Measurements from ENCODE around the gene RNF2. TPM values are rescaled to one million over a fixed set of nuclear protein-coding genes. Genes with fewer than 3 reads are reported as not detected.
"Not testable (repeated sequence)": the region's sequence is repeated elsewhere in the genome, so short reads cannot be mapped to it uniquely, and the experiment has no call there.

The RNF2 gene
- total RNA-seq, 1 donor from 2014 or later = 24.4 TPM

DNA sequence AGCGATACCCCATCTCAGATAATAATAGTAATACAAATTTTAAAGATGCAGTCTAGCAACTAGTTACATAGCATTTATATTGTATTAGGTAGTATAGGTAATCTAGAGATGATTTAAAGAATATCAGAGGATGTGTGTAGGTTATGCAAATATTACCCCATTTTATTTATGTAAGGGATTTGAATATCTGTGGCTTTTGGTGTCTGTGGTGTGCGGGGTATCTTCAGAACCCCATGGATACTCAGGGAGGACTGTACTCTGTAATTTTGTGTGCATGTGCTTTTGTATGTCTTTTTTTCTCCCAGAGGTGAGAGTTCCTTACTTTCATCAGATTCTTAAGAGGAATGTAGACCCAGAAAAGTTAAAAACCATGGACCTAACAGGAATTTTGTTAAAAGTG, 12.8 kb downstream of the RNF2 start:
- Mint-ChIP-seq H3K27me3 (ENCODE audit: insufficient read depth) (no peaks in the 10 kb centered on the region), H3K4me1 (ENCODE audit: low read depth) (peaks cover 5% of the 10 kb centered on the region), H3K27ac (no peak overlapping the region)

DNA sequence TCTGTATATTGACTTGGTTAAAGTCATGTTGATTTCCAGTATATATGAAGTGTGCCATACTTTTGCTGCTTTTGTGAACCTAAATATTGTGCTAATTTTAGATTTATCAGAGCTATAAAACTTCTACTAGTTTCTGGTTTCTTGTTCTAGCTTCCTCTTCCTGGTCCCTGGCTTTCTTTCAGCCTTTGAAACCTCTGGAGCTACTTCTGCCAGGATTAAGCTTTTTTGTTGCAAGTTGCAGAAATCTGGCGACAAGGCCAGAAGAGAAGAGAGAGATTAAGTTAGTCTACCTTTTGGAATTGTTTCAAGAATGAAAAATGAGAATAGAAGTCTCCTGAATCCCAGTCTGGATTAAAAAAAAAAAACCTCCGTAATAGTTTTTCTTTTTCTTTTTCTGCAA, 13.5 kb downstream of the RNF2 start:
- H3K4me1 Mint-ChIP-seq (ENCODE audit: low read depth) = peaks cover 5% of the 10 kb centered on the region
- DNase-seq (ENCODE audit: low spot score) = no peak
- peaks cover 5% of the 10 kb centered on the region for H3K36me3 Mint-ChIP-seq (ENCODE audit: low read depth)
- no peak overlapping the region for H3K27ac Mint-ChIP-seq
- no peaks in the 10 kb centered on the region for H3K27me3 Mint-ChIP-seq (ENCODE audit: insufficient read depth)
- H3K9me3 Mint-ChIP-seq = no peaks in the 10 kb centered on the region
- intact Hi-C loops (cut with micrococcal nuclease) = no loop called here
- H3K4me3 Mint-ChIP-seq = no peak overlapping the region

More for the DNA sequence above, 12.8 kb downstream of the RNF2 start:
- Mint-ChIP-seq H3K9me3 (no peaks in the 10 kb centered on the region), H3K4me3 (no peak overlapping the region), H3K36me3 (ENCODE audit: low read depth) (peaks cover 5% of the 10 kb centered on the region)
- DNase-seq (ENCODE audit: low spot score) = no peak
- intact Hi-C loops (cut with micrococcal nuclease) = no loop called here

DNA sequence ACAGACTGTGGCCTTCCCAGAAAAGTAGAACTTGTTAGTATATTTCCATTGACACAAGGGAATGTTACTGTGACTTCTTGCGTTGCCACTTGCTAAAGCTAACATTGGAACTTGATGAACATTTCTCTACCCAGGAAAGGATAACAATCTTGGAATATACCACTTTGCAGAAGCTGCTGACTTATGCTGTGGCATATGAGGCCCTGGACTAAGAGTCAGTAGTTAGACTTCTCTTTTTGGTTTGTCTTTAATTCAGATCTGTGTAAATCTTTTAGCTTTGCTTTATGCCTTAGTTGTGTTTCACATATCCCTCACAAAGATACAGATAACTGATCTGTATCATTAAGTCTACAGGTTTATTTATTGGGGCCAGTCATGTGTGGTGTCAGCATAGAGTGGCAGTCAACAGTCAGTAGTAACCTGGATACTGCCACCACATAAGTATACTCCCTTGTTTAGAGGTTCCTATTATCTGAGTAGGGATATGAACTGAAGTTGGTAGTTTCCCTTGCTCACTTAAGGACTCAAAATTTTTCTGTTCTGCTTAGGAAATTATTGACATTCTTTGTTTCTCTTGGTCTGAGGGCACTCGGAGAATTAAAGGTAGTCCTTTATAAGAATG, 14.7 kb downstream of the RNF2 start:
- Mint-ChIP-seq H3K9me3 (peaks cover 5% of the 10 kb centered on the region), H3K36me3 (ENCODE audit: low read depth) (peaks cover 9% of the 10 kb centered on the region), H3K4me3 (no peak overlapping the region), H3K27me3 (ENCODE audit: insufficient read depth) (no peaks in the 10 kb centered on the region), H3K4me1 (ENCODE audit: low read depth) (peaks cover 5% of the 10 kb centered on the region), H3K27ac (no peak overlapping the region)
- intact Hi-C loops (cut with micrococcal nuclease) = no loop called here
- DNase-seq (ENCODE audit: low spot score) = no peak

DNA sequence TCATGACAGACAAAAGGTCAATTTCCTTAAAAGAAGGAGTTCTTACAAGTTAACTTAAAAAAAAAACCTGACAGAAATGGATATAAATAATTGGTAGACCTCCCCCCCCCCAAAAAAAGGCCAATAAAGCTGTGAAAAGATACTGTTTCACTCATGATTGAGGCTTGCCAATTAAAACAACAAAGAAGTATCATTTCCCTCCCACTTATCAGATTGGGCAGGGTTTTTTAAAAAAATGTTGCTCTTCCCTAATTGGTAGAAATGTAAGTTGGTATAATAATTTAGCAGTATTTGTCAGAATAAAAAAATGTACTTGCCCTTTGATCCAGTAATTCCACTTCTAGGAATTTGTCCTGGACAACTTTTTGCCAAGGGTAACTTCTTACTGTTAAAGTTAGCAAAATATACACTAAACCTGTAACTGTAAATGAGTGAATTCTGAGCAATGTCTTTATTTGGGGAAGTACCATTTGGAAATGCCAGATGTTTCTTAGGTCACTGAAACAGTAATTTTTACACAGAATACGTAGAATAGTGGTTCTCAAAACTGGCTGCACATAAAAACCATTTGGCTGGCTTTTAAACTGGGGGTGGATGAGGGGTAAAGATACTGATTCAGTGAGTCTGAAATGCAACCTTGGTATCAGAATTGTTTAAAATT, 17.5 kb downstream of the RNF2 start:
- H3K9me3 Mint-ChIP-seq = peaks cover 7% of the 10 kb centered on the region
- H3K4me1 Mint-ChIP-seq (ENCODE audit: low read depth) = peaks cover 5% of the 10 kb centered on the region
- DNase-seq (ENCODE audit: low spot score) = no peak
- H3K36me3 Mint-ChIP-seq (ENCODE audit: low read depth) = peaks cover 13% of the 10 kb centered on the region
- H3K27ac Mint-ChIP-seq = no peak overlapping the region
- intact Hi-C loops (cut with micrococcal nuclease) = no loop called here
- H3K27me3 Mint-ChIP-seq (ENCODE audit: insufficient read depth) = no peaks in the 10 kb centered on the region
- H3K4me3 Mint-ChIP-seq = no peak overlapping the region

DNA sequence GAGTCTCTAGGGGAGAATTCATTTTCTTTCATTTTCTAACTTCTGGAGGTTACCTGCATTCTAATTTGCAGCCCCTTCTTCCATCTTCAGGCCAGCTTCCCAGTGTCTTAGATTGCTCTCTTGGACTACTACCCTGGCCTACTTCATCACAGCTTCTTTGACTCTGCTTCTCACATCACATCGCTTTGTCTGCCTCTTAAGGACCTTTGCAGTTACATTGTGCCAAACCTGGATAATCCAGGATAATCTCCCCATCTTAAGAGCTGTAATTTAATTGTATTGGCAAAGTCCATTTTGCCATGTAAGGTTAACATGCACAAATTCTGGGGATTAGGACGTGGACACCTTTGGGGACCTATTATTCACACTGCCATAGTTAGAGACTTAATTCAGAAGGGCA, 18.4 kb downstream of the RNF2 start:
- Mint-ChIP-seq H3K36me3 (ENCODE audit: low read depth) (peaks cover 13% of the 10 kb centered on the region), H3K27me3 (ENCODE audit: insufficient read depth) (no peaks in the 10 kb centered on the region), H3K27ac (no peak overlapping the region), H3K4me1 (ENCODE audit: low read depth) (peaks cover 5% of the 10 kb centered on the region), H3K4me3 (no peak overlapping the region), H3K9me3 (peaks cover 7% of the 10 kb centered on the region)
- intact Hi-C loops (cut with micrococcal nuclease) = no loop called here
- DNase-seq (ENCODE audit: low spot score) = no peak

DNA sequence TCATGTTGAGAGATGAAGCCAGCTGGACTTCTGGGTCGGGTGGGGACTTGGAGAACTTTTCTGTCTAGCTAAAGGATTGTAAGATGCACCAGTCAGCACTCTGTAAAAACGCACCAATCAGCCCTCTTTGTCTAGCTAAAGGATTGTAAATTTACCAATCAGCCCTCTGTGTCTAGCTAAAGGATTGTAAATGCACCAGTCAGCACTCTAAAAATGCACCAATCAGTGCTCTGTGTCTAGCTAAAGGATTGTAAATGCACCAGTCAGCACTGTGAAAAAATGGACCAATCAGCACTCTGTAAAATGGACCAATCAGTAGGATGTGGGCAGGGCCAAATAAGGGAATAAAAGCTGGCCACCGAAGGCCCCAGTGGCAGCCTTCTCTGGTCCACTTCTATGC, 19.6 kb downstream of the RNF2 start:
- H3K9me3 Mint-ChIP-seq; intact Hi-C loops (cut with micrococcal nuclease); H3K27ac Mint-ChIP-seq; H3K4me1 Mint-ChIP-seq (ENCODE audit: low read depth); H3K27me3 Mint-ChIP-seq (ENCODE audit: insufficient read depth); DNase-seq (ENCODE audit: low spot score); H3K4me3 Mint-ChIP-seq: not testable (repeated sequence)
- H3K36me3 Mint-ChIP-seq (ENCODE audit: low read depth) = peaks cover 11% of the 10 kb centered on the region

DNA sequence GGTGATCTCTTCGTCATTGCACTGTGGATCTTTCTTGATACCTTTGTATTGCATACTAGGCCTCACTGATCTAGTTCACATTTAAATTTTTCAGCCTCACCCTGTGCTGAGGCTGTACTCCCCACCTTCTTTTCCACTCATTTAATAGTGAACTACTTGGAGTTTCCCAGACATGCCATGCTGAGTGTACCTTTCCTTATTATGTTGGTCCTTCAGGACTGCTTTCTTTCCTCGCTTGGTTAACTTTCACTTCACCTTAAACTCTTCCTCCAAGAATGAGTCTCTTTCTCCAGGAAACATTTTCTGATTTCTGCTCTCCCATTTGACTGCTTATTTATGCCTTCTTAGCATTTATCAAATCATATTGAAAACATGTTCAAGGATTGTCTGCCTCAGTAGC, 20.8 kb downstream of the RNF2 start:
- Mint-ChIP-seq H3K4me1 (ENCODE audit: low read depth) (peaks cover 5% of the 10 kb centered on the region), H3K9me3 (peaks cover 7% of the 10 kb centered on the region), H3K4me3 (no peak overlapping the region), H3K27me3 (ENCODE audit: insufficient read depth) (no peaks in the 10 kb centered on the region), H3K36me3 (ENCODE audit: low read depth) (peaks cover 11% of the 10 kb centered on the region), H3K27ac (no peak overlapping the region)
- DNase-seq (ENCODE audit: low spot score) = no peak
- intact Hi-C loops (cut with micrococcal nuclease) = no loop called here

DNA sequence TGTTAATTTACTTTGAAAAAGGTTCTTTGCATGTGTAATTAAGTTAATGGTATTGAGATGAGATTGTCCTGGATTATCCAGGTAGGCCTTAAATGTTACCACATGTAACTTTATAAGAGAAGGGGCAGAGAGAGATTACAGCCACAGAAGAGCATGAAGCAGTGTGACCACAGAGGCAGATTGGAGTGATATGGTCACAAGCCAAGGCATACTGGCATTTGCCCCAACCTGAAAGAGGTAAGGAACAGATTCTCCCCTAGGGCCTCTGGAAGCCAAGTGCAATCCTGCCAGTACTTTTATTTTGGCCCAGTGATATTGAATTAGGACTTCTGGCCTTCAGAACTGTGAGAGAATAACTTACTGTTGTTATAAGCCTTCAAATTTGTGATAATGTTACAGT, 23.0 kb downstream of the RNF2 start:
- Mint-ChIP-seq H3K27me3 (ENCODE audit: insufficient read depth) (no peaks in the 10 kb centered on the region), H3K4me3 (no peak overlapping the region), H3K27ac (no peak overlapping the region), H3K36me3 (ENCODE audit: low read depth) (peaks cover 13% of the 10 kb centered on the region), H3K4me1 (ENCODE audit: low read depth) (no peaks in the 10 kb centered on the region), H3K9me3 (peaks cover 7% of the 10 kb centered on the region)
- intact Hi-C loops (cut with micrococcal nuclease) = no loop called here
- no peak for DNase-seq (ENCODE audit: low spot score)

DNA sequence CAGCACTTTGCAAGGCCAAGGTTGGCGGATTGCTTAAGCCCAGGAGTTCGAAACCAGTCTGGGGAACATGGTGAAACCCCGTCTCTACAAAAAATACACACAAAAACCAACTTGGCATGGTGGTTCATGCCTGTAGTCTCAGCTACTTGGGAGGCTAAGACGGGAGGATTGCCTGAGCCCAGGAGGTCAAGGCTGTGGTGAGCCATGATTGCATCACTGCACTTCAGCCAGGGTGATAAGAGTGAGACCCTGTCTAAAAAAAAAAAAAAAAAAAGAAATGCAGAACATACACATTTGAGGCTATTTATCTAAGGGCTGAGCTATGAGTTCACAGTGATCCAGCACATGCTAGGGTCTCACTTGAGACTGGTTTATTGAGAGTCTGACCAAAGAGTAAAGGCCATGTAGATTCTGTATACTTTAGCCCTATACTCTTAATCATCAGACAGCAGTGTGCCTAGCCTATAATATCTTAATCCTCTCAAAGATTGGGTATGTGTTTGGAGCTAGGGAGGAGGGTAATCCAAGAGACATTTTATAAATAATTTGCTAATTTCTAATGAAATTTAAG, 23.9 kb downstream of the RNF2 start:
- H3K4me3 Mint-ChIP-seq = no peak overlapping the region
- H3K4me1 Mint-ChIP-seq (ENCODE audit: low read depth) = no peaks in the 10 kb centered on the region
- peaks cover 7% of the 10 kb centered on the region for H3K9me3 Mint-ChIP-seq
- no peaks in the 10 kb centered on the region for H3K27me3 Mint-ChIP-seq (ENCODE audit: insufficient read depth)
- no peak for DNase-seq (ENCODE audit: low spot score)
- peaks cover 13% of the 10 kb centered on the region for H3K36me3 Mint-ChIP-seq (ENCODE audit: low read depth)
- intact Hi-C loops (cut with micrococcal nuclease) = no loop called here
- H3K27ac Mint-ChIP-seq = no peak overlapping the region

DNA sequence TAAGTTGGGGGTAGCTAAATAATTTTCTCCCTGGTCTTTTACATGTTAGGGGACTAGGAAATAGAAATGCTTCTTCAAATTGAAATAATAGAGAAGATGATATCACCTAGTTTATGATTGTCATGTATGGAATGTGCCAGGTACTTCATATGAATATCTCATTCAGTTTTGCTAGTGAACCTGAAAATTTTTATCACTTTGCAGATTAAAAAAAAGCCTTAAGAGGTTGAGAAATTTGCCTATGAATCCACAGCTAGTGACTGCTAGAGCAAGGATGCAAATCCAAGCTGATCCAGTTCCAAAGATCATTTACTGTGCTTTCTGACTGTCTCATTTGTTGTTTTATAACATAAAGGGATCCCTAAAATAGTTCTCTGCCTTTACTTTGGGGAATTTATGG, 24.7 kb downstream of the RNF2 start:
- peaks cover 9% of the 10 kb centered on the region for H3K36me3 Mint-ChIP-seq (ENCODE audit: low read depth)
- intact Hi-C loops (cut with micrococcal nuclease) = no loop called here
- H3K27me3 Mint-ChIP-seq (ENCODE audit: insufficient read depth) = no peaks in the 10 kb centered on the region
- no peak overlapping the region for H3K4me3 Mint-ChIP-seq
- no peak overlapping the region for H3K27ac Mint-ChIP-seq
- H3K4me1 Mint-ChIP-seq (ENCODE audit: low read depth) = no peaks in the 10 kb centered on the region
- DNase-seq (ENCODE audit: low spot score) = no peak
- H3K9me3 Mint-ChIP-seq = peaks cover 2% of the 10 kb centered on the region

DNA sequence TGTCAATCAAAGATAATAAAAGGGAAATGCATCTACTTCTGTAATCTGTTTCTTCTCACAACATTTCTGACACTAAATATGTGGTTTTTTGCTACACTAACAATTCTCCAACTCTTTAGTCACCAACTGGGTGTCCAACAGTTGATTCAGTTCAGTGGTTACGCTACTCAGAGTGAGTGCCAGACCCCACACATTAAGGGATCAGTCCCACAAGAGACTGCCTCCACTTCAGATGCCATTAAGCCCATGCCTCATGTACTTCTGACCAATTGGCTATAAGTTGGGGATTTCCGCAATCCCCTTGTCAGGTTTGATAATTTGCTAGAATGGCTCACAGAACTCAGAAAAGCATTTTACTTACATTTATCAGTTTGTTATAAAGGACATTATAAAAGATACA, 28.4 kb downstream of the RNF2 start:
- intact Hi-C loops (cut with micrococcal nuclease) = no loop called here
- peaks cover 4% of the 10 kb centered on the region for H3K9me3 Mint-ChIP-seq
- H3K4me1 Mint-ChIP-seq (ENCODE audit: low read depth) = no peaks in the 10 kb centered on the region
- H3K27me3 Mint-ChIP-seq (ENCODE audit: insufficient read depth) = no peaks in the 10 kb centered on the region
- no peak for DNase-seq (ENCODE audit: low spot score)
- no peak overlapping the region for H3K4me3 Mint-ChIP-seq
- no peak overlapping the region for H3K27ac Mint-ChIP-seq
- peaks cover 2% of the 10 kb centered on the region for H3K36me3 Mint-ChIP-seq (ENCODE audit: low read depth)

DNA sequence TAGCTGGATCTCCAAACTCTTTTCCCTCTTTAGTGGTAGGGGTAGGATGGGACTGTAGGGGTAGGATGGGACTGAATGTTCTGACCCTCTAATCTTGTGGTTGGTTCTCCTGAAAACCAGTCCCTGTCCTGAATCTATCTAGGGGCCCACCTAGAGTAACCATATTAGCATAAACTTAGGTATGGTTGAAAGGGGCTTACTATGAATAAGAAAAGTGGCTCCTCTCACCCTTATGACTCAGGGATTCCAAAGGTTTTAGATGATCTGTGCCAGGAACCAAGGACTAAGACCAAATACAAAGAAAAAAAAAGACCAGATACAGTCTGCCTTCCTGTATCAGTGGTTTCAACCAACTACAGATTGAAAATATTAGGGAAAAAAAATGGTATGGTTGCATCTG, 28.9 kb downstream of the RNF2 start:
- Mint-ChIP-seq H3K36me3 (ENCODE audit: low read depth) (peaks cover 2% of the 10 kb centered on the region), H3K4me3 (no peak overlapping the region), H3K4me1 (ENCODE audit: low read depth) (no peaks in the 10 kb centered on the region), H3K27me3 (ENCODE audit: insufficient read depth) (no peaks in the 10 kb centered on the region), H3K27ac (no peak overlapping the region), H3K9me3 (peaks cover 4% of the 10 kb centered on the region)
- DNase-seq (ENCODE audit: low spot score) = no peak
- intact Hi-C loops (cut with micrococcal nuclease) = no loop called here

DNA sequence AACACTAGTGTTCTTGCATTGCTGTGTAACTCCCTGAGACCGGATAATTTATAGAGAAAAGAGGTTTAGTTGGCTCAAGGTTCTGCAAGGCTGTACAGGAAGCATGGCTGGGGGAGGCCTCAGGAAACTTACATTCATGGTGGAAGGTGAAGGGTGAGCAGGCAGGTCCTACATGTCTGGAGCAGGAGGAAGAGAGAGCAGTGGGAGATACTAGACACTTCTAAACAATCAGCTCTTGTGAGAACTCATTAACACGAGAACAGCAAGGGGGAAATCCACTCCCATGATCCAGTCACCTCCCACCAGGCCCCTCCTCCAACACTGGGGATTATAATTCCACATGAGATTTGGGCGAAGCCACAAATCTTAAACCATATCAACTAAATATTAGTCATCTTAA, 30.1 kb downstream of the RNF2 start:
- Mint-ChIP-seq H3K4me1 (ENCODE audit: low read depth) (no peaks in the 10 kb centered on the region), H3K27ac (no peak overlapping the region), H3K27me3 (ENCODE audit: insufficient read depth) (no peaks in the 10 kb centered on the region), H3K36me3 (ENCODE audit: low read depth) (peaks cover 2% of the 10 kb centered on the region), H3K9me3 (peaks cover 4% of the 10 kb centered on the region), H3K4me3 (no peak overlapping the region)
- DNase-seq (ENCODE audit: low spot score) = no peak
- intact Hi-C loops (cut with micrococcal nuclease) = no loop called here

All from activated T-helper 1 cell treated with anti-CD3 and anti-CD28 coated beads, Interleukin-12 subunit alpha, Interleukin-12 subunit beta, Interleukin-2, Interleukin-4 antibody, amounts not matched to agents 30 ng/mL and 10 ng/mL and 1 ng/mL, durations not matched to agents 14 hours and 24 hours and 36 hours (primary cell).